Uterus (tissue), 4 donors: ENCODE results near the gene SMC3. TPM values are rescaled to one million over a fixed set of nuclear protein-coding genes. Genes with fewer than 3 reads are reported as not detected.
"Not testable (repeated sequence)": the region's sequence is repeated elsewhere in the genome, so short reads cannot be mapped to it uniquely, and the experiment has no call there.

Experiments used
- DNase-seq, 2 donors: peaks; one replicate each; pipeline ENCODE4 v3.0.0-alpha.2; 2019 to 2020
- H3K27ac ChIP-seq, 2 donors: fragments of 200-600 bp; sonication (generic); 1 replicate in 1 of 2; 2 replicates in 1 of 2; pipeline ENCODE4 v1.5.1; 2016 to 2018
- H3K27me3 ChIP-seq, 2 donors: fragments of 200-600 bp; sonication (generic); one replicate each; pipeline ENCODE4 v1.5.1; 2018 to 2019; ENCODE audit warnings: control low read depth in 1 of 2
- H3K36me3 ChIP-seq, 2 donors: fragments of 200-600 bp; sonication (generic); one replicate each; pipeline ENCODE4 v1.5.1; 2019; ENCODE audit warnings: control low read depth in 1 of 2
- H3K4me1 ChIP-seq, 2 donors: fragments of 200-600 bp; sonication (generic); one replicate each; pipeline ENCODE4 v1.5.1; 2018 to 2019; ENCODE audit warnings: control low read depth in 1 of 2
- H3K4me3 ChIP-seq, 2 donors: fragments of 200-600 bp; sonication (generic); 1 replicate in 1 of 2; 2 replicates in 1 of 2; pipeline ENCODE4 v1.5.1; 2018 to 2019; ENCODE audit warnings: mild to moderate bottlenecking in 1 of 2
- H3K9me3 ChIP-seq, 2 donors: fragments of 200-600 bp; sonication (generic); one replicate each; pipeline ENCODE4 v1.5.1; 2019; ENCODE audit warnings: control low read depth in 1 of 2
- POLR2A ChIP-seq, 2 donors: fragments of 450-650 bp; IDR thresholded peaks; one replicate each; pipeline ENCODE4 v1.6.1; 2016; ENCODE audit warnings: antibody characterized with exemption in 2 of 2, mild to moderate bottlenecking in 1 of 2, moderate library complexity in 1 of 2
- intact Hi-C: fragments of 100-400 bp; cut with DNase I; formaldehyde crosslinking; loops from one replicate; pipeline ENCODE4 v1.15.1; 2023; ENCODE audit warnings: low total_unique reads
- total RNA-seq, 4 donors: library from RNA; depleted of rRNA in 3 of 4; stranded (reverse); fragments of >200 nt in 3 of 4; gene quantifications; one replicate each; pipeline versions ENCODE4 v1.1.0 to v1.2.4, GENCODE V29; 2014 to 2023
- TF ChIP-seq, protein P1 (sequence below), 4 experiments: fragments of 200-600 bp in 2 of 4; fragments of 450-650 bp in 2 of 4; sonication (generic) in 2 of 4; IDR thresholded peaks; one replicate each; pipeline ENCODE4 v1.5.1; 2016 to 2019; ENCODE audit warnings: antibody characterized with exemption in 4 of 4, mild to moderate bottlenecking in 2 of 4, moderate library complexity in 1 of 4
- donor health status: DM: yes; HTN: yes; CAD: no.

SMC3 gene
- total RNA-seq, 4 donors from 2014 or later = 12.4 to 45.3 (median 39.3) TPM

GRCh38 chr10:110617425-110618229 is 50.1 kb downstream of the SMC3 start:
- Histone ChIP-seq H3K9me3 (peaks cover 0 to 4% of the 10 kb centered on the region in 2 donors), H3K36me3 (no peaks in the 10 kb centered on the region), H3K27me3 (no peaks in the 10 kb centered on the region), H3K4me3 (no peak overlapping the region), H3K4me1 (no peaks in the 10 kb centered on the region), H3K27ac (no peak overlapping the region)
- TF ChIP-seq, protein P1, sequence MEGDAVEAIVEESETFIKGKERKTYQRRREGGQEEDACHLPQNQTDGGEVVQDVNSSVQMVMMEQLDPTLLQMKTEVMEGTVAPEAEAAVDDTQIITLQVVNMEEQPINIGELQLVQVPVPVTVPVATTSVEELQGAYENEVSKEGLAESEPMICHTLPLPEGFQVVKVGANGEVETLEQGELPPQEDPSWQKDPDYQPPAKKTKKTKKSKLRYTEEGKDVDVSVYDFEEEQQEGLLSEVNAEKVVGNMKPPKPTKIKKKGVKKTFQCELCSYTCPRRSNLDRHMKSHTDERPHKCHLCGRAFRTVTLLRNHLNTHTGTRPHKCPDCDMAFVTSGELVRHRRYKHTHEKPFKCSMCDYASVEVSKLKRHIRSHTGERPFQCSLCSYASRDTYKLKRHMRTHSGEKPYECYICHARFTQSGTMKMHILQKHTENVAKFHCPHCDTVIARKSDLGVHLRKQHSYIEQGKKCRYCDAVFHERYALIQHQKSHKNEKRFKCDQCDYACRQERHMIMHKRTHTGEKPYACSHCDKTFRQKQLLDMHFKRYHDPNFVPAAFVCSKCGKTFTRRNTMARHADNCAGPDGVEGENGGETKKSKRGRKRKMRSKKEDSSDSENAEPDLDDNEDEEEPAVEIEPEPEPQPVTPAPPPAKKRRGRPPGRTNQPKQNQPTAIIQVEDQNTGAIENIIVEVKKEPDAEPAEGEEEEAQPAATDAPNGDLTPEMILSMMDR (IDR thresholded peaks at IDR 0.05) = no peak
- TF ChIP-seq POLR2A (IDR thresholded peaks at IDR 0.05) = no peak
- no peak for DNase-seq
- intact Hi-C loops = no loop called here

GRCh38 chr10:110618230-110618610 is 50.7 kb downstream of the SMC3 start:
- H3K27ac ChIP-seq = no peak overlapping the region
- no peaks in the 10 kb centered on the region for H3K27me3 ChIP-seq
- H3K4me1 ChIP-seq = no peaks in the 10 kb centered on the region
- intact Hi-C loops = no loop called here
- H3K4me3 ChIP-seq = no peak overlapping the region
- H3K9me3 ChIP-seq = peaks cover 0 to 4% of the 10 kb centered on the region in 2 donors
- no peaks in the 10 kb centered on the region for H3K36me3 ChIP-seq
- DNase-seq = no peak
- no peak for TF ChIP-seq POLR2A (IDR thresholded peaks at IDR 0.05)
- TF ChIP-seq, protein P1 (IDR thresholded peaks at IDR 0.05) = no peak

DNA sequence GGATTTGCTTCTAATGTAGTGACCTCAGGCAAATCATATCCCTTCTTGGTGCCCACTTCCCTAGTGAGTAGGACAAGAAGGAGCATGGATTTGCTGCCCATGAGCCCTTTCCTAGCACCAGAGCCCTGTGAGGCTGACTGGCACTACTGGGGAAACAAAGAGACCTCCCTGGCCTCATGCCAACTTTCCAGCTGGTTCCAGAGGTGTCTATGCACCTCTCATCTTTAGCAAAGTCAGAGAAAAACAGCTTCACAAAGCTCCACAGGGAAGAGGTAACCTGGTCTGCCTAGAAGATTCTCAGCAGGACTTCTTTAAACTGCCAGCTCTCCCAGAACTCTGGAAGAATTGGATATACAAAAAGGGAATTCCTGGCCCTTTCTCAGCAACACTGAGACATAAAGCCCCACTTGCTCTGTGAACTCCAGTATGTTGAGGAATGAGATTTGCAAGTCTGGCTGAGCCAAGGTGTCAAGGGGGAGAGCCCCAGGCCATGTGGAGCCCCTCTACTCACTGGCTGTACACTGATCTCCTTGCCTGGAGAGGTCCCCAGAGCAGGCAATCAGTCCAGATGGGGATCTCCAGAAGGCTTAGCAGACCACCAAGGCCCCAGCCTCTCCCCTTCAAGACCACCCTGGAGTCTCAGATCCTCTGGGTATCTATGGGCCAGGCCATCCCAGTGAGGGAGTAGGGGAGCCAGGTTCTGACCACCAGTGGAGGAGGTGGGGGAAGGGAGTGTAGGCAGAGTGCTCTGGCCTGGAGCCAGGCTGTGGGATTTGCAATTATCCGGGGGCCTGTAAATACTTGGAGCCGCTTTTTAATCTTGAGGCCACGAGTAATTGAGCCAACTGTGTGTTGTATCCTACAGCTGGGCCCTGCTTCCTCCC is 52.3 kb downstream of the SMC3 start:
- Histone ChIP-seq H3K36me3 (no peaks in the 10 kb centered on the region), H3K9me3 (peaks cover 0 to 4% of the 10 kb centered on the region in 2 donors), H3K4me1 (no peaks in the 10 kb centered on the region), H3K27ac (no peak overlapping the region), H3K4me3 (no peak overlapping the region), H3K27me3 (no peaks in the 10 kb centered on the region)
- TF ChIP-seq POLR2A (IDR thresholded peaks at IDR 0.05) = no peak
- TF ChIP-seq, protein P1 (IDR thresholded peaks at IDR 0.05) = no peak
- DNase-seq = no peak
- intact Hi-C loops = no loop called here

- intact Hi-C loops = no loop called here
- Histone ChIP-seq H3K9me3 (peaks cover 0 to 4% of the 10 kb centered on the region in 2 donors), H3K36me3 (no peaks in the 10 kb centered on the region), H3K4me1 (no peaks in the 10 kb centered on the region), H3K4me3 (no peak overlapping the region), H3K27ac (no peak overlapping the region), H3K27me3 (no peaks in the 10 kb centered on the region)
- no peak for TF ChIP-seq POLR2A (IDR thresholded peaks at IDR 0.05)
- TF ChIP-seq, protein P1 (IDR thresholded peaks at IDR 0.05) = no peak
- DNase-seq = no peak
These were observed 52.9 kb downstream of the SMC3 start for GRCh38 chr10:110620398-110620719.

- H3K27ac ChIP-seq, H3K4me1 ChIP-seq, H3K27me3 ChIP-seq, intact Hi-C loops, DNase-seq, H3K36me3 ChIP-seq, H3K4me3 ChIP-seq, H3K9me3 ChIP-seq: not testable (repeated sequence)
These were observed 55.8 kb downstream of the SMC3 start for GRCh38 chr10:110623316-110623715.
